GM18867 (cell line): ENCODE data around the gene INSC.

Experiments used
- ATAC-seq: cut with Tn5 transposase; IDR thresholded peaks from one replicate; pipeline ENCODE4 v1.9.1; 2021; ENCODE audit warnings: mild to moderate bottlenecking, moderate library complexity; ENCODE audit not compliant: unreplicated experiment

INSC gene

DNA sequence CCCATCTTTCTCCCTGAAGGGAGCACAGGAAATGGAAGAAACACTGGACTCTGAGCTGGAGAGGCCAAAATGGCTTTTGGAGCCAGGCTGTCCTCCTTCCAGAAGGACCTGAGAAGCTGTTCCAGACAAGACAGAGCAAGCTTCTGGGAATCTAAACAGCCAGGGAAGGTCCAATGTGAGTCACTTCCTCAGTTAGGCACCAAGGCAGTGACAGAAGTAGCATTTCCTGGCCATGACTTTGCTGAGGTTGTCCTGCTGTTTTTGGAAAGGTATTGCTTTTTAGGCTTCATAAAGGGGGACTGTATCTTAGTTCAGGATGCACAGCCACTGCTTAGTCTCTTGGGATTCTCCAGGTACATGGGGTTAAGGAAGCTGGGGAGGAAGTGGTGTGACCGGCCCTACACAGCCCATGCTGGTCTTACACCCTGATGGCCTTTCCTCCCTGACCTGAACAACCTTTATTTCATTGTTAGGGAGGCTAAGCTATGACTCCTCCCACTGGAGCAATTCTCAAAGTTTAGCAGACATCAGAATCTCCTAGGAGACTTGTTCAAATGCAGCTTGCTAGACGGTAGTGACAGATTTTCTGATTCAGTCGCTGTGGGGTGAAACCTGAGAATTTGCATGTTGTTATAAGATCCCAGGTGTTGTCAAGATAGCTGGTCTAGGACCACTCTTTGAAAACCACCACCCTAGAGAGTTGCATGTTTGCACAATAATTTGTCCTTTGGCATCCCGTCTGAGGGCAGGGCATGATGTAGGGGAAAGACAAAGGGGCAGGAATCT lies 6.8 kb upstream of the INSC start:
- peak; percentile 85 for ATAC-seq

- no peak for ATAC-seq
Observed at GRCh38 chr11:15108592-15109130, 6.1 kb upstream of the INSC start.

GRCh38 chr11:15109602-15110001 lies 5.1 kb upstream of the INSC start:
- ATAC-seq = no peak

DNA sequence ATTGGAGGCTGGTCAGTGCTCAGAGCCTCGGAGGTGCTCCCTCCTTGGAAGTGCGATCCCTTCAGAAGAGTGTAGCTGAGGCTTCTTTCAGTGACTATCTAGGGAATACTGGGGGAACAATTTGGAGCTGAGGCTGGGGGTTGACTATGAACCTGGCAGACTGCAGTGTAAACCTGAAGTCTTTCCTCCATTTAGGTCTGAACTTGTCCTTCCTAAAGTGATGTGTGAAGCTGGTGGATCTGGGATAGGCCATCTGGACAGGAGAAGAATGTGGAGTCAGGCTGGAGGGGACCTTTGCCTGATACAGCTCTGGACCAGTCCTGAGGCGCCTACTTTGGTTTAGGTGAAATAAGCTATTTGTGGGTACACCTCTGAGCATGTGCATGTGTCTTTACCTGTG lies 3.5 kb upstream of the INSC start:
- no peak for ATAC-seq

DNA sequence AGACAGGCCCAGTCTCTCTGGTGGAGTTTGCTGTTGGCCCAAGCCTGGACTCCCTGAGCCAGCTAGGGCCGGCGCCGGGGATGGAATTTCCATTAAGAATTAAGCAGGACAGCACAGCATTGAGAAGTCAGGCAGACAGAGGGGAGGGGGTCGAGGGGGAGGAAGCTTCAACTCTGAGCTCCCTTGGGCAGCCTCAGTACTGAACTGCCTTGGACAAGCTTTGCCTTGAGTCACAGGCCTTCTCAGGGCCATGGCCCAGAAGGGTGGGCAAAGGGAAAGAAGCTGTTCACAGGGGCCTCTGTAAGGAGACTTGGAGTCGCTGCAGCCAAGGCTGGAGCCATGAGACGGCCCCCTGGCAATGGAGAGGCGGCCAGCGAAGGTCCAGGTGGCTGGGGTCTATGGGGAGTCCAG lies 2.6 kb upstream of the INSC start:
- ATAC-seq = no peak

- ATAC-seq = peak; percentile 96
Observed at GRCh38 chr11:15113381-15113780, 1.3 kb upstream of the INSC start.

DNA sequence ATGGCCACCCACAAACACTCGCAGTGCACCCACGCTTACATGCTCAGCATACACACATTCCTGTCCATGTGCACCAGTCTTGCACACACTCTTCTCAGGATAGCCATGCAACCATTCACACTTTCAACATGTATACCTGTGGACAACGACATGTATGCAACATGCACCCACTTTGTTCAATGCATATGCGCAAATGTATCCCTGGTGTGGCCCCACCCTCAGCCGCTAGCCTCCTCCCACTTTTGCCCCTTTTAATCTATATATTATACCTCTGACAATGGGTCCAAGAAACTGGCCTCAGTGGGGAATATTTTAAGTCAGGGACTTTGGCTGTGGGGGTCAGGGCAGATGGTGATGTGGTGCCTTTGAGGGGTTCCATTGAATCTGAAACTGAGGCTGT lies 963 bp downstream of the INSC start:
- ATAC-seq = no peak

DNA sequence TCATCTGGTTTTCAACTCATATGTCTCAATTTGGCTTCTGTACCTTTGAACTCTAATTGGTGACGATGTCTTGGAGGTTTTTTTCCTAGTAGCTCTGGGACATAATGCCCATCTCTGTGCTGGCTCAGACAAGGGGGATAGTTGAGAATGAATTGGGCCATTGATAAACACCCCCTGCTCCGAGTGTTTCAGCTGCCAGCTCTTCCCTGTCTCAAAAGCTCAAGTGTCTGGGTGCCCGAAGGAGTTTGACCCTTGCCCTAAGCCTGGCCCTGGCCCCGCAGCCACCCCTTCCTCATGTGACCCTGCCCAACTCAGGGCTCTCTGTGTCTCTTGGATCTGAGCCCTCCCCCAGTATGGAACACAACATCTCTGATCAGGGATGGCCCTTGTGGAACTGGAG lies 3.0 kb downstream of the INSC start:
- ATAC-seq = no peak

GRCh38 chr11:15118431-15118830 lies 3.7 kb downstream of the INSC start:
- ATAC-seq = peak; percentile 63

GRCh38 chr11:15119352-15119751 lies 4.6 kb downstream of the INSC start:
- ATAC-seq = no peak

GRCh38 chr11:15119826-15120225 lies 5.1 kb downstream of the INSC start:
- ATAC-seq = no peak

DNA sequence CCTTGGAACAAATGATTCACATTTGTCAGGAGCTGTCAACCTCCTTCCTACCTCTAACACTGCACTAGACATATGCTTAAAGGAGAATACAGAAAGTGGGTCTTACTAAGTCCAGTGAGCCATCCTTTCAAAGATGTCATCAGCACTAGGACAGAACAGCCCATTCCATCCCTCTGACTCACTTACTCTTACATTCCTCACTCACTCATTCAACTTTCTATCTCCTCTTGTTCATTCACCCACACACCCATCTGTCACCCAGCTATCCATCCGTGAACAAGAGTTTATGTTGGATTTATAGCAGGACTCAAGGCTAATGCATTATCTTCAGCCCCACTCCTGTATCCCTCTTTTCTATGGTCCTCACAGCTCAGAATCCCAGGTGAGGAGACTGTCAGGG lies 9.1 kb downstream of the INSC start:
- ATAC-seq = no peak

GRCh38 chr11:15124528-15124927 lies 9.8 kb downstream of the INSC start:
- ATAC-seq = no peak

DNA sequence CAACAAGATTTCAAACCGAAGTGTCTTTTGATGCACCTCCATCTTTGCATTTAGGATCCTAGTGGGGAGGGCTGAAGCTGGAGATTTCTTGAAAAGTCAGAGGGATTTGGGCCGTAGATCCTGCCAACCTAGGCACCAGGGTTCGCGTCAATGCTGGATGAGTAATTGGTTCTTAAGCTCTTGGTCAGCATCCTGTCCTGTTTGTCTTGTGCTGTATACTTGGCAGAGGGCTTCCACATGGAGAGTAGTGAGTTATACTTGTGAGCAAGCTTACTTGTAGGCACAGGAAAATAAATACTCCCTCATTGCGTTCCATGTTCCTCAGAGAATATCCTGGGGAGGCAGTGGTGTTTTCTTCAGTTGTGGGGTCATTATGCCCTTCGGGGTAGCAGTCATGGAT lies 12.6 kb downstream of the INSC start:
- no peak for ATAC-seq

DNA sequence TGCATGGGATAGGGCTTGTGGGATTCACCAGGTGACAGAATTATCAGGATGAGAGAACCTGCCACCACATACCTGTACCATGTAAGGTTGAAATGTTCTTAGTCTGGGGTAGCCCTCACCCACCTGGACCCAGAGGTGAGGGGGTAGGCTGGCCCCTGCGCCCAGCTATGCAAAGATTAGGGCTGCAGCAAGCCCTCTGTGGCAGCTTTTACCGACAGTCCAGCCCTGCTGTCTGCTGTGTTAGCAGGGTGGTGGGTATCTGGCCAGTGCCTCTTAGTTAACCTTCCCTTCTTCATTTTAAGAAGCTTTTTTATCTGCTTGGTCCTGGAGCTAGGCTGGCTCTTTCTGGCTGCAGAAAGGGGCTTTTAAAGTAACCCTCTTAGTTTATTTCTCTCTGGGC lies 13.9 kb downstream of the INSC start:
- ATAC-seq = no peak

DNA sequence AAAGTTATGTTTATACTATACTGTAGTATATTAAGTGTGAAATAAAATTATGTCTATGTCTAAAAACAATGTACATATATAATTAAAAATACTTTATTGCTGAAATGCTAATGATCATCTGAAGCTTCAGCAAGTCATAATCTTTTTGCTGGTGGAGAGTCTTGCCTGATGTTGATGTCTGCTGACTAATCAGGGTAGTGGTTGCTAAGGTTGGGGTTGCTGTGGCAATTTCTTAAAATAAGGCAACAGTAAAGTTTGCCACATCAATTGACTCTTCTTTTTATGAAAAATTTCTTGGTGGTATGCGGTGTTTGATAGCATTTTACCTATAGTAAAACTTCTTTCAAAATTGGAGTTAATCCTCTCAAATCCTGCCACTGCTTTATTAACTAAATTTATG lies 21.4 kb downstream of the INSC start:
- ATAC-seq = no peak

GRCh38 chr11:15139096-15139770 lies 24.5 kb downstream of the INSC start:
- no peak for ATAC-seq

DNA sequence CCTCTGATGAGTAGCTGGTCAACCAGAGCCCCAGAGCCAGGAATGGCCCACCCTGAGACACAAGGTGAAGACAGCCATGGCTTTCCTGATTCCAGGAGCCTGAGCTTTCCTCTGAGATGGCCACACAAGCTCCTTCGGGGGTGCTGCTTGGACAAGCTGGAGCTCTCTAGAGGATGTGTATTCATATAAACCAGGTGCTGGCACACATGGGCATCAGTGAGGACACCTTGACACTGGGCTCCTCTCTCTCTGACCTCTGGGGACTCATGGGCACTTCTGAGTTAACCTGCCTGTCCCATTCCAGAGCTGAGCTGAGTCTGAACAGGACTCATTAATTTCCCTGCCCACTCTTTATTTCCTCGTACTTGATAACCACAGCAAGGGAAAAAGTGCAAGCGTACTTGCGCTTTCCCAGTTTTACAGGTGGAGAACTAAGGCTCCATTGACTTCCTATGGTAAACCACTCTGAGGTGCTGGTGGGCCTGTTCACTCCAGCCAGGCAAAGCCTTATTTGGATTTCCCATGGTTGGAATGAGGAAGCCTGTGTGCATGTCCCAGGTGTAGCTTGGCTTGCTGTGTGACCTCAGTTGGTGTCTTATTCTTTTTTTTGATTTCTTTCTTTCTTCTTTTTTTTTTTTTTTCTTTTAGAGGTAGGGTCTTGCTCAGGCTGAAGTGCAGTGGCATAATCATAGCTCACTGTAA lies 25.4 kb downstream of the INSC start:
- no peak for ATAC-seq

- ATAC-seq = no peak
Observed at GRCh38 chr11:15141381-15141780, 26.7 kb downstream of the INSC start.

DNA sequence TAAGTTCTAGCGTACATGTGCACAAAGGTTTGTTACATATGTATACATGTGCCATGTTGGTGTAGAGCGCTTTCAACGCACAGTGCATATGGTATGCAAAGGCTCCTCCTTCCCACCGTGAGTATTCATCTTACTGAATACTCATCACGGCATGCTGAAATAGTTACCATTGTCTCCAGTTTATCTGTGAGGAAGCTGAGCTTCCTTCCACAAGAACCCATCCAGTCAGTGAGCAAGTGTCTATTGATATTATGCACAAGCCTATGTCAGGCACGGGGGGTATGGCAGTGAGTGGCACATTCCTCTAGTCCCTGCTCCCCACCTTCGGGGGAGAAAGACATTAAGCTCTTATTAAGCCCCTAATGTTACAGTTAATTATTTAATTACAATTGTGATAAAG lies 28.1 kb downstream of the INSC start:
- no peak for ATAC-seq

DNA sequence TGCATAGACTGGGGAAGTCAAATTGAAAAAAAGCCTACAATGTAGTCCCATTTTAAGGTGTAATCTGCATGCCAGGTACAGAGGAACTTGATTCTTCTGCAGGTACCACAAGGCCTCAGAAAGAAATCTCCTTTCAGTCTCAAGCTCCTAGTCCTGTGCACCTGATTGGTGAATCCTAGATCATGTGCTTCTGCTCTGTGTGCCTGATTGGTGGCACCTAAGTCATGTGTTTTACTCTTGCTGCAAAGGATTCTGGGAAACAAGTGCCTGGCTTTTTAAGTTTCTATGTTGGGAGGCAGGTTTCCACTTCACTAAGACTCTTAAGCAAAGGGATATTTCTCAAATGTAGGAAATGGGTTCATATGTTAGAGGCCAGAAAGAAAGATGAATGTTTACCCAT lies 29.1 kb downstream of the INSC start:
- ATAC-seq = no peak

GRCh38 chr11:15144347-15144746 lies 29.6 kb downstream of the INSC start:
- no peak for ATAC-seq
